SK-N-SH (cell line): ENCODE measurements around the gene MAGI3.
"Not testable (repeated sequence)": the region's sequence is repeated elsewhere in the genome, so short reads cannot be mapped to it uniquely, and the experiment has no call there.

Source experiments
- CTCF ChIP-seq: fragments of 200-600 bp; sonication (generic); IDR thresholded peaks from 2 replicates; pipeline ENCODE4 v1.6.1; 2017; ENCODE audit warnings: antibody characterized with exemption, mild to moderate bottlenecking, moderate library complexity
- EP300 ChIP-seq, 2 experiments: IDR thresholded peaks; 2 replicates each; pipeline versions ENCODE4 v1.4.0 to v1.6.1; 2012; ENCODE audit warnings: borderline replicate concordance in 1 of 2, low read depth in 1 of 2, low read length in 1 of 2
- EZH2phosphoT487 ChIP-seq: fragments of 200-600 bp; sonication (generic); IDR thresholded peaks from 2 replicates; pipeline ENCODE4 v1.6.1; 2017; ENCODE audit warnings: low read depth, mixed run types, mild to moderate bottlenecking, antibody characterized with exemption, moderate library complexity, borderline replicate concordance
- JUND ChIP-seq: IDR thresholded peaks from 2 replicates; pipeline ENCODE4 v1.4.0; 2012
- MEF2A ChIP-seq: IDR thresholded peaks from 2 replicates; pipeline ENCODE4 v1.4.0; 2012; ENCODE audit warnings: low read depth, borderline replicate concordance
- MXI1 ChIP-seq: IDR thresholded peaks from 2 replicates; pipeline ENCODE4 v1.6.1; 2012; ENCODE audit warnings: mild to moderate bottlenecking, low read depth, low read length, improper control_type of control experiment
- RAD21 ChIP-seq: IDR thresholded peaks from 2 replicates; pipeline ENCODE4 v1.6.1; 2012; ENCODE audit warnings: mild to moderate bottlenecking, low read length
- REST ChIP-seq: IDR thresholded peaks from 2 replicates; pipeline ENCODE4 v1.6.1; 2012; ENCODE audit warnings: mild to moderate bottlenecking, low read depth, low read length, moderate library complexity
- SIN3A ChIP-seq: IDR thresholded peaks from 2 replicates; pipeline ENCODE4 v1.6.1; 2012; ENCODE audit warnings: low read depth, mild to moderate bottlenecking, low read length, moderate library complexity, borderline replicate concordance
- SMC3 ChIP-seq: IDR thresholded peaks from 2 replicates; pipeline ENCODE4 v1.6.1; 2012; ENCODE audit warnings: low read depth, low read length, improper control_type of control experiment
- TAF1 ChIP-seq: IDR thresholded peaks from 2 replicates; pipeline ENCODE4 v1.6.1; 2012; ENCODE audit warnings: low read depth, mild to moderate bottlenecking, low read length, moderate library complexity, borderline replicate concordance
- YY1 ChIP-seq: IDR thresholded peaks from 2 replicates; pipeline ENCODE4 v1.4.0; 2012; ENCODE audit warnings: low read depth, mild to moderate bottlenecking

GRCh38 chr1:113416071-113416470, 25.8 kb downstream of the MAGI3 start:
- TF ChIP-seq CTCF; TAF1; MEF2A; SMC3; EP300 (IDR thresholded peaks at IDR 0.05; ENCODE audit: borderline replicate concordance in 1 of 2, low read depth in 1 of 2, low read length in 1 of 2); MXI1; EZH2phosphoT487; YY1; REST; JUND; SIN3A; RAD21: not testable (repeated sequence)
